Measurements from ENCODE around the gene VWDE. TPM values are rescaled to one million over a fixed set of nuclear protein-coding genes. Genes with fewer than 3 reads are reported as not detected.

The VWDE gene
- total RNA-seq, 3 donors from 2014 or later, result 1.3 to 1.8 (median 1.4) TPM

- Histone ChIP-seq H3K4me3 (no peak overlapping the region), H3K9me3 (no peaks in the 10 kb centered on the region), H3K4me1 (ENCODE audit: low read depth) (no peaks in the 10 kb centered on the region), H3K36me3 (ENCODE audit: low read depth) (no peaks in the 10 kb centered on the region)
- DNase-seq, result no peak
- no peak for TF ChIP-seq CTCF (IDR thresholded peaks at IDR 0.05)
- ATAC-seq, result no peak
- intact Hi-C loops (cut with DNase I, micrococcal nuclease), result no loop called here
Observed at GRCh38 chr7:12369072-12369471, 34.6 kb downstream of the VWDE start.

GRCh38 chr7:12360948-12361347 is 42.7 kb downstream of the VWDE start:
- ATAC-seq, result no peak
- intact Hi-C loops (cut with DNase I, micrococcal nuclease), result no loop called here
- H3K4me1 ChIP-seq (ENCODE audit: low read depth), result no peaks in the 10 kb centered on the region
- no peaks in the 10 kb centered on the region for H3K9me3 ChIP-seq
- H3K36me3 ChIP-seq (ENCODE audit: low read depth), result no peaks in the 10 kb centered on the region
- no peak overlapping the region for H3K4me3 ChIP-seq
- no peak for DNase-seq
- no peak for TF ChIP-seq CTCF (IDR thresholded peaks at IDR 0.05)

GRCh38 chr7:12358694-12359093 is 45.0 kb downstream of the VWDE start:
- ATAC-seq (no peak), DNase-seq (no peak)
- intact Hi-C loops (cut with DNase I, micrococcal nuclease), result no loop called here
- Histone ChIP-seq H3K9me3 (no peaks in the 10 kb centered on the region), H3K4me1 (ENCODE audit: low read depth) (no peaks in the 10 kb centered on the region), H3K4me3 (no peak overlapping the region), H3K36me3 (ENCODE audit: low read depth) (no peaks in the 10 kb centered on the region)
- TF ChIP-seq CTCF (IDR thresholded peaks at IDR 0.05), result no peak

- H3K9me3 ChIP-seq, result no peaks in the 10 kb centered on the region
- no peak for TF ChIP-seq CTCF (IDR thresholded peaks at IDR 0.05)
Observed at GRCh38 chr7:12357508-12357907, 46.2 kb downstream of the VWDE start.

GRCh38 chr7:12351843-12352242 is 51.8 kb downstream of the VWDE start:
- no peak for DNase-seq
- Histone ChIP-seq H3K36me3 (ENCODE audit: low read depth) (no peaks in the 10 kb centered on the region), H3K4me1 (ENCODE audit: low read depth) (peaks cover 9% of the 10 kb centered on the region), H3K4me3 (no peak overlapping the region), H3K9me3 (no peaks in the 10 kb centered on the region)
- TF ChIP-seq CTCF (IDR thresholded peaks at IDR 0.05), result no peak
- no peak for ATAC-seq
- intact Hi-C loops (cut with DNase I, micrococcal nuclease), result no loop called here

More at GRCh38 chr7:12357508-12357907, 46.2 kb downstream of the VWDE start:
- DNase-seq (no peak), ATAC-seq (no peak)
- intact Hi-C loops (cut with DNase I, micrococcal nuclease), result no loop called here
- Histone ChIP-seq H3K4me1 (ENCODE audit: low read depth) (no peaks in the 10 kb centered on the region), H3K36me3 (ENCODE audit: low read depth) (no peaks in the 10 kb centered on the region), H3K4me3 (no peak overlapping the region)

GRCh38 chr7:12350971-12351370 is 52.7 kb downstream of the VWDE start:
- H3K4me3 ChIP-seq, result no peak overlapping the region
- peak; percentile 62 for ATAC-seq
- intact Hi-C loops (cut with DNase I, micrococcal nuclease), result no loop called here

More at GRCh38 chr7:12350971-12351370, 52.7 kb downstream of the VWDE start:
- no peaks in the 10 kb centered on the region for H3K9me3 ChIP-seq
- no peak for DNase-seq
- H3K36me3 ChIP-seq (ENCODE audit: low read depth), result no peaks in the 10 kb centered on the region
- H3K4me1 ChIP-seq (ENCODE audit: low read depth), result peaks cover 9% of the 10 kb centered on the region
- TF ChIP-seq CTCF (IDR thresholded peaks at IDR 0.05), result no peak
